ENCODE measurements around the gene SCLY. TPM values are rescaled to one million over a fixed set of nuclear protein-coding genes. Genes with fewer than 3 reads are reported as not detected.
A peak's percentile ranks its signal among the peaks of the same experiment; 100 is the strongest.

SCLY gene
- total and polyA plus RNA-seq, 2 of the 13 experiments (the other 11 are each of a cell fraction or from before 2014, with no cell fraction given) = 27.9 to 38.6 TPM

- TF ChIP-seq AHDC1 (CRISPR knock-in tag; IDR thresholded peaks at IDR 0.05; ENCODE audit: borderline replicate concordance) (no peak), KDM6A (CRISPR knock-in tag; IDR thresholded peaks at IDR 0.05; ENCODE audit: low read depth) (no peak), SOX5 (CRISPR knock-in tag; IDR thresholded peaks at IDR 0.05; ENCODE audit: borderline replicate concordance) (no peak), TIGD3 (CRISPR knock-in tag; IDR thresholded peaks at IDR 0.05; ENCODE audit: borderline replicate concordance) (no peak), TARDBP (CRISPR knock-in tag; IDR thresholded peaks at IDR 0.05) (0 out of 2 replicates have a peak, but pooled peaks have one; percentile 22), PRDM10 (CRISPR knock-in tag; IDR thresholded peaks at IDR 0.05; ENCODE audit: low read depth) (no peak), THAP8 (CRISPR knock-in tag; IDR thresholded peaks at IDR 0.05; ENCODE audit: borderline replicate concordance) (no peak), ESRRA (CRISPR knock-in tag; IDR thresholded peaks at IDR 0.05; ENCODE audit: low read depth) (no peak), LCORL (IDR thresholded peaks at IDR 0.05) (no peak), LCORL (CRISPR knock-in tag; IDR thresholded peaks at IDR 0.05) (no peak), ZNF577 (CRISPR knock-in tag; IDR thresholded peaks at IDR 0.05; ENCODE audit: borderline replicate concordance, low read depth) (no peak), TBP (CRISPR knock-in tag; IDR thresholded peaks at IDR 0.05) (no peak), ZNF572 (CRISPR knock-in tag; IDR thresholded peaks at IDR 0.05) (peak; percentile 88), HNRNPLL (IDR thresholded peaks at IDR 0.05; ENCODE audit: low read depth, low read length, poor library complexity, severe bottlenecking) (peak; percentile 35), ZNF138 (CRISPR knock-in tag; IDR thresholded peaks at IDR 0.05; ENCODE audit: low read depth) (no peak), ZNF235 (CRISPR knock-in tag; IDR thresholded peaks at IDR 0.05; ENCODE audit: borderline replicate concordance) (no peak), RARA (CRISPR knock-in tag; IDR thresholded peaks at IDR 0.05) (no peak)
Measured at GRCh38 chr2:238136820-238137537, 76.2 kb downstream of the SCLY start (continued).
